Neutrophil (primary cell): ENCODE measurements around the gene AKAP3.

Source experiments
- H3K27ac ChIP-seq: fragments of 200-600 bp; sonication (generic); 2 replicates; pipeline ENCODE4 v1.5.1; 2016; ENCODE audit warnings: mild to moderate bottlenecking, moderate library complexity
- H3K27me3 ChIP-seq: fragments of 200-600 bp; sonication (generic); 2 replicates; pipeline ENCODE4 v1.6.0; 2016; ENCODE audit warnings: mild to moderate bottlenecking
- H3K36me3 ChIP-seq: fragments of 200-600 bp; sonication (generic); 2 replicates; pipeline ENCODE4 v1.5.1; 2017
- H3K4me1 ChIP-seq, 2 experiments: fragments of 200-600 bp in 1 of 2; sonication (generic) in 1 of 2; 1 replicate in 1 of 2; 2 replicates in 1 of 2; pipeline versions ENCODE4 v1.5.1 to v1.6.1; 2013 to 2016; ENCODE audit warnings: low read depth in 1 of 2, low read length in 1 of 2, mild to moderate bottlenecking in 1 of 2, moderate library complexity in 1 of 2; ENCODE audit not compliant: control insufficient read depth in 1 of 2, insufficient read depth in 1 of 2
- H3K4me3 ChIP-seq, 2 experiments: fragments of 200-600 bp in 1 of 2; sonication (generic) in 1 of 2; 1 replicate in 1 of 2; 2 replicates in 1 of 2; pipeline ENCODE4 v1.5.1; 2013 to 2016; ENCODE audit warnings: low read depth in 1 of 2, low read length in 1 of 2, mild to moderate bottlenecking in 1 of 2, moderate library complexity in 1 of 2
- H3K9me3 ChIP-seq: fragments of 200-600 bp; sonication (generic); 2 replicates; pipeline ENCODE4 v1.5.1; 2016
- TF ChIP-seq, protein P1 (sequence below): fragments of 200-600 bp; sonication (generic); IDR thresholded peaks from 2 replicates; pipeline ENCODE4 v1.5.1; 2016; ENCODE audit warnings: antibody characterized with exemption

AKAP3 gene

DNA sequence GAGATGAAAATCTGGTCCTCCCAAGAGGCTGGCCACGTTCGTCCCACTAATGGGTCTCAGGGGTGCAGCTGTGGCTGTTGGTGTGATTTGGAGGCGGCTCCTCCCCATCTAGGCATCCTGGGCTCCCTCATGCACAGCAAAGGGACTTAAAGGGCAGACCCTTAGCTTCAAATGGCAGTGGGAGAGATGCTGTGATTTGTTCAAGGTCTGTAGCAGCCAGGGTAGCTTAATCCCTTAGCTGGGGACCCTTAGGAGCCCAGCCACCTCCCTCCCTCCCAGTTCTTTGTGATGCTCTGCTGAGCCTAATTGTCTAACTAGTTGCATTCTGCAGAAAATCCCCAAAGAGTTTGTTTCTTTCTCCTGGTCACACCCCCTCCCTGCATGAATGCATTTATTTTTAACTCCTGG lies 68.6 kb downstream of the AKAP3 start:
- Histone ChIP-seq H3K27me3 (peaks cover 23% of the 10 kb centered on the region), H3K36me3 (no peaks in the 10 kb centered on the region), H3K9me3 (no peaks in the 10 kb centered on the region), H3K4me3 (no peak overlapping the region), H3K4me1 (no peaks in the 10 kb centered on the region), H3K27ac (no peak overlapping the region)
- TF ChIP-seq, protein P1, sequence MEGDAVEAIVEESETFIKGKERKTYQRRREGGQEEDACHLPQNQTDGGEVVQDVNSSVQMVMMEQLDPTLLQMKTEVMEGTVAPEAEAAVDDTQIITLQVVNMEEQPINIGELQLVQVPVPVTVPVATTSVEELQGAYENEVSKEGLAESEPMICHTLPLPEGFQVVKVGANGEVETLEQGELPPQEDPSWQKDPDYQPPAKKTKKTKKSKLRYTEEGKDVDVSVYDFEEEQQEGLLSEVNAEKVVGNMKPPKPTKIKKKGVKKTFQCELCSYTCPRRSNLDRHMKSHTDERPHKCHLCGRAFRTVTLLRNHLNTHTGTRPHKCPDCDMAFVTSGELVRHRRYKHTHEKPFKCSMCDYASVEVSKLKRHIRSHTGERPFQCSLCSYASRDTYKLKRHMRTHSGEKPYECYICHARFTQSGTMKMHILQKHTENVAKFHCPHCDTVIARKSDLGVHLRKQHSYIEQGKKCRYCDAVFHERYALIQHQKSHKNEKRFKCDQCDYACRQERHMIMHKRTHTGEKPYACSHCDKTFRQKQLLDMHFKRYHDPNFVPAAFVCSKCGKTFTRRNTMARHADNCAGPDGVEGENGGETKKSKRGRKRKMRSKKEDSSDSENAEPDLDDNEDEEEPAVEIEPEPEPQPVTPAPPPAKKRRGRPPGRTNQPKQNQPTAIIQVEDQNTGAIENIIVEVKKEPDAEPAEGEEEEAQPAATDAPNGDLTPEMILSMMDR = no peak

DNA sequence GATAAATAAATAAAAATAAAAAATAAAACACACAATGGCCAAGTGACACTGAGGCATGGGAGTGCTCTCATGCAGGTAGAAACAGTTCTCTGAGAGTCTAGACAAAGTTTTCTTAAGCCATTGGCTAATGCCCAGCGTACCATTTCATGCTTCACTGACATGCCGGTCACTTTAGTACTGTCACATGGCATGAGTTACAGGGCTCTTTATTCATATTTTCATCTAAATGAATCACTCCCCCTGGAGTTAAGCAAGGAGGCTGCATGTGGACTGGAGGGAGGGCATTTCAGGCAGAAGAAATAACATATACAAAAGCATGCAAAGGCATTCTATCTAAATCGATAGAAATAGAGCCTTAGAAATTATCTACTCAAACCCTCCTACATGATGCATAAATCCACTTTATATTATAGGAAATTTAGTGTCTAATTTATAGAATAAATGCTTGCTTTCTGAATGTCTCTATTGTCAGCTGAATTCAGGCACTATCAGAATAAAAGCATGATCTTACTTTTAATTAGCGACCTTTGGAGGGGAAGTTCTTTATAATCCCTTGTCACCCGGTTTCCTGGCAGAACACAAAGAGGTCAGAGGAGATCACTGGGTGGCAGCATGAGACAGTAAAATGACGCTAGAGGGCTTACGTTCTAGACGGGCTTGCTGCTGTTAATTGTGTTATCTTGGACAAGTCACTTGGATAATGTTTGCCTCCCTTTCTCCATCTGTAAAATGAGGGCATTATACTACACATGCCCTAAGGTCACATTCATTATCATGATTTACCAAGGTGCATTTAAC lies 69.3 kb downstream of the AKAP3 start:
- H3K36me3 ChIP-seq = no peaks in the 10 kb centered on the region
- no peaks in the 10 kb centered on the region for H3K9me3 ChIP-seq
- no peak overlapping the region for H3K27ac ChIP-seq
- no peaks in the 10 kb centered on the region for H3K4me1 ChIP-seq
- peaks cover 23% of the 10 kb centered on the region for H3K27me3 ChIP-seq
- H3K4me3 ChIP-seq = no peak overlapping the region
- TF ChIP-seq, protein P1 = no peak

DNA sequence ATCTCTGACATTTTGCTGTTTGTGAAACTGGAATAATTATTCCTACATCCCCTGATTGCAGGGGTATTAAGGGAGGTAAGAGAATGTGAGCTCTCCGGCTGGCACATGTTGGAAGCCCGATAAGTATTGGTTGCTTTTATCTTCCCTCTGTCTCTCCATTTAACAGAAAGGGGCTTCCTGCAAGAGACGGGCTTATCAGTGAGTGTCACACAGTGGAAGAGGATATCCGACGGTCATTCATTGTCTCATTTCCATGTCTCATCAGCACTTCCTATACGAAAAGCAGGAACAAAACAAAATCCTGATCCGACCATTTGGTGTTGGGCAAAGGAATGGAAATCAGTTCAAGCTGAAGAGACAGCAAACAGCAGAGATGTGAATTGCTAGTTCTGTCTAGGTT lies 76.2 kb downstream of the AKAP3 start:
- H3K27ac ChIP-seq = no peak overlapping the region
- H3K36me3 ChIP-seq = no peaks in the 10 kb centered on the region
- TF ChIP-seq, protein P1 = no peak
- no peaks in the 10 kb centered on the region for H3K4me1 ChIP-seq
- H3K27me3 ChIP-seq = peaks cover 10% of the 10 kb centered on the region
- no peak overlapping the region for H3K4me3 ChIP-seq
- H3K9me3 ChIP-seq = no peaks in the 10 kb centered on the region

DNA sequence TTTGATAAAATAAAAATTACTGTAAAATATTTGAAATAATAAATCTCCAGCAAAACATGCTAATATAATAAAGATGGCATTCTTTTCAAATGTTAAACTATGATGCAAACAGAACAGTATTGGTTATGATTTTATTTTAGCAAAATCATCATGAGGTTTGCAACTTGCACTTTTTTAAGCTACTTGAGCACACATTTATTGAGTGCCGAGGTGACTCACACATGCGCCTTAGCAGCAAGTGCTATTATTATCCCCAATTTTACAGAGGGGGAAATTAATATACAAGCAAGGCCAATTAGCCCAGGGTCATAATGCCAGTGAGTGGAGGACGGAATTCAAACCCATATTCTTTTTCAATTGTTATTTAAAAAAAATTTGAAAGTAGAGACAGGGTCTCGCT lies 79.6 kb downstream of the AKAP3 start:
- Histone ChIP-seq H3K4me1 (peaks cover 0 to 9% of the 10 kb centered on the region in 2 experiments), H3K36me3 (no peaks in the 10 kb centered on the region), H3K4me3 (no peak overlapping the region), H3K27ac (no peak overlapping the region), H3K27me3 (no peaks in the 10 kb centered on the region), H3K9me3 (no peaks in the 10 kb centered on the region)
- TF ChIP-seq, protein P1 = no peak

DNA sequence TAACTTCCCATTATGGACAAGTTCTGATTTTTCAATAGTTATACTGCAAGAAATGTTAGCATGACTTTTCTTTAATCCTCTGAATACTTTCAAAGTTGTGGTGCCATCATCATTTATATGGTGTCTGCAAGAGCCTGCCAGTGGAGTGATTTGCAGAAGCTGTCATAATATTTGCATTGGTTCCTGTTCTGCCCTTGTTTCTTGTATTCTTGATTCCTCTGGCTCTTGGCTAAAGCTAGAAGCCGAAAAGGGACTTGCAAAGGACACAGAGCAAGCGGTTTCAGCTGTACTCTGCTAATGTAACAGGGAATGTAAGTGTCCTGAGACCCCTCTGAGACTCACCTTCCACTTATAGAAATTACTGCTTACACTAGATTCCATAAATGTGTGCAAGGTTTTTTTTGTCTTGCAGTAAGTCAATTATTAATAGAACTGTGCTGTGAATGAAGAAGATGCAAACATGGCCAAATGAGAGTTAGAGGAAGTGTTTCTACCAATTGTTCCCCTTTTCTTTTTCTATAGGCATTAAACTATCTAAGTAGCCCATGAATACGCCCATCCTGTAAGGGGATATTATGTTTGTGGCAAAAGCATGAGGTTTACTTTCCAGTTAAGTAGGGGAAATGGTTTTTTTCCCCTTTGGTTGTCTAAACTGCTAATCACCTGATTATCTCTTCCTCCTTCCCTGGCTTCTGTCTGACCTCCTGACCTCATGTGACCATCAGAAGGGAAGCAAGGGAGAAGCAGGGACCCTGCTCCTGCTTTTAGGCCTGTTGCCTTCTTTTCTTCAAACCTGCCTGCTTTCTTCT lies 81.6 kb downstream of the AKAP3 start:
- Histone ChIP-seq H3K4me1 (peaks cover 2 to 13% of the 10 kb centered on the region in 2 experiments), H3K27ac (peak overlapping the region; percentile 29), H3K9me3 (no peaks in the 10 kb centered on the region), H3K27me3 (peaks cover 14% of the 10 kb centered on the region), H3K36me3 (no peaks in the 10 kb centered on the region), H3K4me3 (no peak overlapping the region)
- TF ChIP-seq, protein P1 = no peak
